GM12878 (cell line): ENCODE results near the gene UPK1B. TPM values are rescaled to one million over a fixed set of nuclear protein-coding genes. Genes with fewer than 3 reads are reported as not detected.

Experiments
- ATAC-seq: fragments of 200-7000 bp; cut with Tn5 transposase; 3 replicates; pipeline ENCODE4 v1.9.1; 2020; ENCODE audit warnings: mild to moderate bottlenecking, moderate library complexity
- BruUV-seq: library from RNA; stranded (reverse); fragments of 400-500 nt; replicated peaks from 2 replicates; lab custom pipeline; 2021; lab: Mats Ljungman, UMichigan
- CTCF ChIA-PET: fragments of 300-600 bp; sonication (Branson Sonifier 250); formaldehyde crosslinking; extraction: SDS; loops from one replicate; lab custom pipeline; 2021; ENCODE audit warnings: inconsistent platforms; lab: Yijun Ruan, JAX
- POLR2A ChIA-PET: fragments of 350-600 bp; formaldehyde crosslinking; extraction: SDS; loops from one replicate; lab custom pipeline; 2021; ENCODE audit warnings: inconsistent platforms; lab: Charles Lee
- RAD21 ChIA-PET: fragments of 300-600 bp; sonication (Branson Sonifier 250); formaldehyde crosslinking; loops from one replicate; lab custom pipeline; 2023; ENCODE audit warnings: antibody characterized with exemption; ENCODE audit not compliant: unreplicated experiment; lab: Charles Lee
- SMC1A ChIA-PET: fragments of 300-600 bp; sonication (Branson Sonifier 250); formaldehyde crosslinking; loops from one replicate; lab custom pipeline; 2023; ENCODE audit not compliant: unreplicated experiment, uncharacterized antibody; lab: Charles Lee
- DNase-seq: peaks from one replicate; pipeline ENCODE4 v3.0.0-alpha.2; 2011; ENCODE audit warnings: low read depth, low spot score
- FAIRE-seq: peaks from 3 replicates; lab custom pipeline; 2011; peaks lifted over from hg19 to GRCh38; lab: Jason Lieb, UNC
- H2AFZ ChIP-seq: 2 replicates; pipeline ENCODE4 v1.6.0; 2011; ENCODE audit warnings: low read depth, low read length, control low read depth; ENCODE audit not compliant: control insufficient read depth
- H3K27ac ChIP-seq: 2 replicates; pipeline ENCODE4 v1.5.1; 2011; ENCODE audit warnings: control low read depth; ENCODE audit not compliant: control insufficient read depth, insufficient read depth
- H3K27me3 ChIP-seq, 2 experiments: replicated peaks in 1 of 2; 2 replicates each; pipeline versions ENCODE4 v1.6.0 to v1.6.1; 2011; ENCODE audit warnings: low read length in 1 of 2; ENCODE audit not compliant: control insufficient read depth in 2 of 2, insufficient read depth in 2 of 2
- H3K36me3 ChIP-seq, 2 experiments: 2 replicates each; pipeline ENCODE4 v1.5.1; 2011; ENCODE audit warnings: low read length in 1 of 2; ENCODE audit not compliant: control insufficient read depth in 2 of 2, insufficient read depth in 2 of 2
- H3K4me1 ChIP-seq: 2 replicates; pipeline ENCODE4 v1.6.1; 2011; ENCODE audit warnings: mild to moderate bottlenecking, low read length, moderate library complexity, mixed read lengths; ENCODE audit not compliant: control insufficient read depth, insufficient read depth
- H3K4me2 ChIP-seq: 2 replicates; pipeline ENCODE4 v1.6.0; 2011; ENCODE audit warnings: control low read depth; ENCODE audit not compliant: control insufficient read depth, insufficient read depth
- H3K4me3 ChIP-seq: fragments of 200-600 bp; sonication (generic); 2 replicates; pipeline ENCODE4 v1.5.1; 2016
- H3K79me2 ChIP-seq: 2 replicates; pipeline ENCODE4 v1.6.0; 2011; ENCODE audit warnings: low read length; ENCODE audit not compliant: control insufficient read depth, insufficient read depth
- H3K9ac ChIP-seq: 2 replicates; pipeline ENCODE4 v1.8.0; 2011; ENCODE audit warnings: low read length, control low read depth, mixed read lengths; ENCODE audit not compliant: control insufficient read depth, insufficient read depth
- H3K9me3 ChIP-seq: replicated peaks from 3 replicates; pipeline ENCODE4 v1.5.1; 2011; ENCODE audit warnings: mild to moderate bottlenecking, low read length; ENCODE audit not compliant: control insufficient read depth, insufficient read depth
- H4K20me1 ChIP-seq: 2 replicates; pipeline ENCODE4 v1.6.0; 2011; ENCODE audit not compliant: control insufficient read depth, insufficient read depth
- BRCA1 ChIP-seq: IDR thresholded peaks from 2 replicates; pipeline ENCODE4 v1.6.1; 2011; ENCODE audit warnings: low read depth, low read length, improper control_type of control experiment
- IKZF2 ChIP-seq, 2 experiments: fragments of 450-650 bp; IDR thresholded peaks; 2 replicates each; pipeline ENCODE4 v1.6.1; 2017; ENCODE audit warnings: mild to moderate bottlenecking in 2 of 2, moderate library complexity in 2 of 2
- NFIC ChIP-seq: IDR thresholded peaks from 2 replicates; pipeline ENCODE4 v1.6.1; 2012; ENCODE audit warnings: low read depth, mild to moderate bottlenecking, inconsistent platforms, low read length, moderate library complexity
- SIN3A ChIP-seq: IDR thresholded peaks from 2 replicates; pipeline ENCODE4 v1.6.1; 2012; ENCODE audit warnings: low read depth, low read length, improper control_type of control experiment
- SMAD1 ChIP-seq: fragments of 450-650 bp; IDR thresholded peaks from 2 replicates; pipeline ENCODE4 v1.6.1; 2018; ENCODE audit warnings: mild to moderate bottlenecking, low read depth; ENCODE audit not compliant: partially characterized antibody
- ZNF622 ChIP-seq: fragments of 450-650 bp; IDR thresholded peaks from 2 replicates; pipeline ENCODE4 v1.6.1; 2017; ENCODE audit warnings: mild to moderate bottlenecking, inconsistent platforms
- whole genome bisulfite sequencing: methylation state at CpG from one replicate; pipeline ENCODE4 v1.1.6; 2016; ENCODE audit warnings: low lambda C conversion rate; ENCODE audit not compliant: insufficient replicate concordance, insufficient coverage; ENCODE audit errors: missing lambda C conversion rate; 5-methylcytosine and 5-hydroxymethylcytosine counted together
- in situ Hi-C: fragments of 300-500 bp; cut with MboI; formaldehyde crosslinking; loops from 9 replicates; pipeline ENCODE4 v1.14.3; 2018; ENCODE audit warnings: mixed read lengths
- intact Hi-C: fragments of 100-400 bp; cut with micrococcal nuclease; formaldehyde crosslinking; loops from one replicate; pipeline ENCODE4 v1.14.2; 2022; ENCODE audit not compliant: unreplicated experiment
- polyA plus RNA-seq, 11 experiments: library from polyadenylated mRNA; depleted of rRNA in 4 of 11; unstranded in 6 of 11; stranded (reverse) in 5 of 11; fragments of >200 nt; fragmentation: Nextera tagmentation in 4 of 11; fragmentation: Illumina TruSeq in 1 of 11; extraction: Ambion mirVana in 4 of 11; extraction: Trizol in 1 of 11; gene quantifications; 1 replicate in 1 of 11; 2 replicates in 10 of 11; pipeline versions ENCODE4 v1.2.1 to v1.2.3, GENCODE V29; 2011 to 2016; ENCODE audit warnings: inconsistent platforms in 2 of 11, missing spikeins in 2 of 11, low read depth in 1 of 11
- total RNA-seq, 4 experiments: library from RNA; depleted of rRNA in 3 of 4; stranded (reverse); fragments of >200 nt in 3 of 4; fragmentation: Illumina TruSeq in 1 of 4; extraction: Trizol in 1 of 4; gene quantifications; 2 replicates each; pipeline versions ENCODE4 v1.2.1 to v1.2.3, GENCODE V29; 2013 to 2021
- TF ChIP-seq, protein P1 (sequence below): IDR thresholded peaks from 2 replicates; pipeline ENCODE4 v1.6.1; 2011; ENCODE audit warnings: borderline replicate concordance, low read depth, mild to moderate bottlenecking, moderate library complexity, low read length; ENCODE audit not compliant: insufficient read depth, poor library complexity, severe bottlenecking

Gene UPK1B
- total and polyA plus RNA-seq, 10 of the 15 experiments (the other 5 are each of a cell fraction or from before 2014, with no cell fraction given): not detected

GRCh38 chr3:119227070-119227850 is 53.9 kb downstream of the UPK1B start:
- Histone ChIP-seq H4K20me1 (no peaks in the 10 kb centered on the region), H3K79me2 (no peaks in the 10 kb centered on the region), H3K36me3 (peaks cover 5 to 20% of the 10 kb centered on the region in 2 experiments; a peak in 3 of 4 replicates), H3K9me3 (no peaks in the 10 kb centered on the region), H3K4me2 (no peak overlapping the region), H3K9ac (no peak overlapping the region), H3K27me3 (no peaks in the 10 kb centered on the region), H3K4me3 (no peak overlapping the region), H2AFZ (no peak overlapping the region), H3K27ac (no peak overlapping the region), H3K4me1 (no peaks in the 10 kb centered on the region)
- DNase-seq (no peak), FAIRE-seq (no peak), ATAC-seq (no peak)
- TF ChIP-seq SMAD1 (no peak), NFIC (no peak)
- 88% methylated on average over 6 of the region's 6 CpGs for WGBS
- POLR2A ChIA-PET: interaction anchor here (0.5 kb wide), 1 partner anchor 63 kb away, joined by 3 read pairs; no protein-coding TSS in a partner anchor
- intact Hi-C loops: no loop called here
- CTCF ChIA-PET: interaction anchor here (0.6 to 2.1 kb wide), 3 partner anchors 10 to 454 kb away, joined by 3 to 6 read pairs (median 4); no protein-coding TSS in a partner anchor
- BruUV-seq: no TSS peak
- SMC1A ChIA-PET: interaction anchor here (1.0 to 1.3 kb wide), 2 partner anchors 14 to 16 kb away, joined by 3 to 5 read pairs; partner anchors contain the start of gene B4GALT4
- in situ Hi-C loops: no loop called here
- RAD21 ChIA-PET: interaction anchor here (1.1 kb wide), 1 partner anchor 14 kb away, joined by 3 read pairs; no protein-coding TSS in a partner anchor

- Histone ChIP-seq H3K9me3 (no peaks in the 10 kb centered on the region), H3K4me2 (no peak overlapping the region), H3K36me3 (peaks cover 5 to 17% of the 10 kb centered on the region in 2 experiments; a peak in 3 of 4 replicates), H3K79me2 (no peaks in the 10 kb centered on the region), H3K4me3 (no peak overlapping the region), H3K4me1 (no peaks in the 10 kb centered on the region), H3K27ac (no peak overlapping the region), H3K27me3 (no peaks in the 10 kb centered on the region), H4K20me1 (no peaks in the 10 kb centered on the region), H2AFZ (no peak overlapping the region), H3K9ac (no peak overlapping the region)
- ChIA-PET SMC1A (no interaction called here), RAD21 (no interaction called here), CTCF (interaction anchor here (2.1 kb wide), 1 partner anchor 13 kb away, joined by 6 read pairs; no protein-coding TSS in a partner anchor), POLR2A (no interaction called here)
- TF ChIP-seq, protein P1, sequence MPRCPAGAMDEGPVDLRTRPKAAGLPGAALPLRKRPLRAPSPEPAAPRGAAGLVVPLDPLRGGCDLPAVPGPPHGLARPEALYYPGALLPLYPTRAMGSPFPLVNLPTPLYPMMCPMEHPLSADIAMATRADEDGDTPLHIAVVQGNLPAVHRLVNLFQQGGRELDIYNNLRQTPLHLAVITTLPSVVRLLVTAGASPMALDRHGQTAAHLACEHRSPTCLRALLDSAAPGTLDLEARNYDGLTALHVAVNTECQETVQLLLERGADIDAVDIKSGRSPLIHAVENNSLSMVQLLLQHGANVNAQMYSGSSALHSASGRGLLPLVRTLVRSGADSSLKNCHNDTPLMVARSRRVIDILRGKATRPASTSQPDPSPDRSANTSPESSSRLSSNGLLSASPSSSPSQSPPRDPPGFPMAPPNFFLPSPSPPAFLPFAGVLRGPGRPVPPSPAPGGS: no peak
- TF ChIP-seq ZNF622 (no peak), SIN3A (no peak), IKZF2 (IDR thresholded peaks at IDR 0.05) (no peak), BRCA1 (no peak)
- BruUV-seq: no TSS peak
- intact Hi-C loops (no loop called here), in situ Hi-C loops (no loop called here)
- 81% methylated on average over 2 of the region's 2 CpGs for WGBS
- DNase-seq (no peak), ATAC-seq (no peak), FAIRE-seq (no peak)
Measured at GRCh38 chr3:119228373-119229145, 55.2 kb downstream of the UPK1B start.
